Measurements from ENCODE around the gene CNN2.
"Not testable (repeated sequence)": the region's sequence is repeated elsewhere in the genome, so short reads cannot be mapped to it uniquely, and the experiment has no call there.

Gene CNN2

GRCh38 chr19:1010586-1011510, 15.6 kb upstream of the CNN2 start:
- DNase-seq (ENCODE audit: low spot score) = no peak

DNA sequence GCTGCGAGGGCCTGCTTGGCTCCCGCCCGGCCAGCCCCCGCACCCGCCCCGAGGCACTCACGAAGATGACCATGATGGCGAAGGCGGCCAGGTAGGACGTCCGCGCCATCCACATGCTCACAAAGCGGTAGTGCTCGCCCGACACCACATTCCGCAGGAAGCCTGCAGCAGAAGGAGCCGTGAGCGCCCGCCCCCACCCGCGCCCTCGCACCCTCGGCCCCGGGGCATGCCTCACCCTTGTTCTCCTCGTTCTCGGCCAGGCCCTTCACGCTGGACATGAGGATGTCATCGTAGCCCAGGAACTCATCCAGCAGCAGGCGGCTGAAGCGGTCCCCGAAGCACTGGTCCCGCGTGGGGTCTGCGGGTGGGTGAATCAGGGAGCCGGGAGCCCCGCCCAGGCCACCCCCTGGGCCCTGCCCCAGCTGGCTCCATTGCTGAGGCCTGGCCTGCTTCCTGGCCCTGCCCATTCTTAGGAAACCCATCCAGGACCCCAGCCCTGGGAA, 14.5 kb upstream of the CNN2 start:
- DNase-seq (ENCODE audit: low spot score) = no peak

DNA sequence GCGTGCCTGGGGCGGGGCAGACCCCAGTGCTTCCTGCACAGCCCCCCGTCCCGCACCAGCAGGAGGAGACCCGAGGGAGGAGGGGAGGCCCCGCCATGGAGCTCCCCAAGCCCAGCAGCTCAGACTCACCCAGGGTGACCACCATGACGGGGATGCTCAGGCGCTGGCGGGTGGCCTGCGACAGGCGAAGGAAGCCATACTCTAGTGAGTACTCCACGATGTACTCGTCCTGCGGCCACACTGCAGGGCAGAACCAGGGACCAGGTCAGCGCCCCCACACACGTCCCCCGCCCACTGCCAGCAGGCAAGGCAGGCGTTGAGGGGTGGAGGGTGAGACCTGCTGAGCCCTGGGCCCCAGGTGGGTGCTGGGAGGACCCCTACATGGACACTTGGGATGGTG, 14.1 kb upstream of the CNN2 start:
- no peak for DNase-seq (ENCODE audit: low spot score)

GRCh38 chr19:1013218-1013617, 13.2 kb upstream of the CNN2 start:
- DNase-seq (ENCODE audit: low spot score) = no peak

DNA sequence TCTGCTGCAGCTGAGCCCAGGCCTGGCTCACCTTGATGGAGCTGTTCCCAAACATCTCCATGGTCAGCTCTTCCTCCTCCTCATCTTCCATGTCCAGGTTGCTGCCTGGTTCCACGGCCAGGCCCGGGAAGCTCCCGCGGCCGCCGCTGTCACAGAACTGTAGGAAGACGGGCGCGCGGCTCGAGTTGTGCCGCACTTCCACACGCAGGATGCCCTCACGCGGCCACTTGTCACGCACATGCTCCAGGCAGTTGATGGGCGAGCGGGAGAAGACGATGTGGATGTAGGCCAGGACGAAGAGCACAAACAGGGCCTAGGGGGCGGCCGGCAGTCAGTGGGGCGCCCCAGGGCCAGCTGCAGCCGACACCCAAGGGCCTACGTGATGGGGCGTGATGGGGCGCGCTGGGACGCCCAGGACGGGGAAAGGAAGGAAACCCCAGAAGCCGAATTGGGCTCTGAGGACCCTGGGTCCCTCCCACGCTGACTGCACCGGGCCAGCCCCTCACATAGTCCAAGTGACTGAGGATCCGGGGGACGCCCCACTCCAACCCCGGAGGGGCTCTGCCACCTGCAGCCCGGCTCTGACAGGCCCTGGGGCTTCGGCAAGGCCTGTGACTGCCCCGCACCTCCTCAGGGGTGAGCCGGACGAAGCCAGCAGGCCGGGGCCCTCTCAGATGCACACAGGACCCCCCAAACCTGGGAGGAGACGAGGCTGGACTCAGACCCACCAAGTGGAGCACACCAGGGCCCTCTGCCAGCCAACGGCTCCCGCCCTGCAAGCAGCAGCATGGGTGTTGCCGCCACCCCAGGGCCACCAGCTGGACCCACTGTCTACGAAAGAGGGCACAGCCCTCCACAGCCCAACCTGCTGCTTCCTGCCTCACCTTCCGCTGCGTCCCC, 12.0 kb upstream of the CNN2 start:
- DNase-seq (ENCODE audit: low spot score) = no peak

DNA sequence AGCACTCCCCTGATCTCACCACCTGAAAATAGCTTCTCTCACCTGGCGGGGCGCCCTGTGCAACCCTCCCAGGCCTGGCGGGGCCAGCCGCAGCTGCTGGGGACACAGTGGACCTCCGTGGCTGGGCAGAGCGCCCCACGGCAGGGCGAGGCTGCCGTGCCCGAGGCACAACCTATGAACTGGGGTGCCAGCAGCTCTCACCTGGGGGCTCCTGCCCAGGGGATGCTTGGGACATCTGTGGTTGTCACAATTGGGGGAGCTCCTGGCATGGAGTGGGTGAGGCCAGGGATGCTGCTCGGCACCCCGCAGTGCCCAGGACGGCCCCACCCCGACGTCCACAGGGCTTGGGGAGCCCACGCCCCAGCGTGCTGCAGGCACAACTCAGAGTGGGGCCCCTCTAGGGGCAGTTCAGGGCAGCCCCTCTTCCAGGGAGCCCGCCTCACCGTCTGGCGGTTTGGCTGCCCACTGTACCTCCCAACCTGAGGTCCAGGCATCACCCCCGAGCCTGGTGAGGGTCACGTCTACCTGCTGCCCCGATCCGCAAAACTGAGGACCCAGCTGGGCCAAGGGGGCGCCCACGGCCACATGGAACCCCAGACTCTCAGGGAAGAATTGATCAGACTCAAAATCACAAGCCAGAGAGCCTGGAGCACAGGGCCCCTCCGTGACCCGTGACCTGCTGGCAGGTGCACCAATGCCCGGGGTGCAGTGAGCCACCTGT, 11.2 kb upstream of the CNN2 start:
- DNase-seq (ENCODE audit: low spot score) = no peak

DNA sequence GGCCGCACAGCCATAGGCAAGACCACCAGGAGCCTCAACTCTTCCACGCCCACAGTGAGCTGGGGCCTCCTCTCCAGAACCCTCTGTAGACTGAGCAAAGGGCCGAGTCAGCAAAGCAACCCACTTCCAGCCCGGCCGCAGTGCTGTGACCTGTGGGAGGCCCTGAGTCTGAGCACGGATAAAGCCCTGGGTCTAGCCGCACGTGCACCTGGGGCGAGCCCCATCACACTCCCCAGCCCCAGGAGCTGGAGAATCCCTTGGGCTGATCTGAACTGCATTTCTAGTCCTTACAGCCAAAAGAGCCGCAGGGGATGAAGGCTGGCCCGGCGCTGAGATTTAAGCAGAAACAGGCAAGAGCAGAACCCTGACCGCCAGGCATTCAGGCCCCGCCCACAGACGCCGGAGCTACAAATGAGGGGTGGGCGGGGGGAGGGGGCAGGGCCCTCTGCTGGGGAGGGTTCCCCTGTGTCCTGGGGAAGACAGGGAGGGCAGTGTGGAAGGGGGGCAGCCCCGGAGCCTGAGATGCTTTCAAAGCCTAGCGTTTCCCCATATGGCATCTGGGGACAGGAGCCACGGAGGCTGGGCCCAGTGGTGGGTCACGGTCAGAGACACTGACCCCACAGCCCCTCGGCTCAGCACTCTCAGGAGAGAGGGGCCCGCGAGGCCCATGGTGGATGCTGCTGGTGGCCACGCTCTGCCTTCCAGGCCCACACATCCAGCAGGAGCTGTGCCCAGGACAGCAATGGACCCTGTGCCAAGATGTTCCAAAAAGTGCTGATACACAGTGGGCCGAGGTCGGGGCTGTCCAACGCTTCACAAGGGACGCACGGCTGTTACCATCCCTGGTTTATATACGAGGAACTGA, 10.4 kb upstream of the CNN2 start:
- no peak for DNase-seq (ENCODE audit: low spot score)

DNA sequence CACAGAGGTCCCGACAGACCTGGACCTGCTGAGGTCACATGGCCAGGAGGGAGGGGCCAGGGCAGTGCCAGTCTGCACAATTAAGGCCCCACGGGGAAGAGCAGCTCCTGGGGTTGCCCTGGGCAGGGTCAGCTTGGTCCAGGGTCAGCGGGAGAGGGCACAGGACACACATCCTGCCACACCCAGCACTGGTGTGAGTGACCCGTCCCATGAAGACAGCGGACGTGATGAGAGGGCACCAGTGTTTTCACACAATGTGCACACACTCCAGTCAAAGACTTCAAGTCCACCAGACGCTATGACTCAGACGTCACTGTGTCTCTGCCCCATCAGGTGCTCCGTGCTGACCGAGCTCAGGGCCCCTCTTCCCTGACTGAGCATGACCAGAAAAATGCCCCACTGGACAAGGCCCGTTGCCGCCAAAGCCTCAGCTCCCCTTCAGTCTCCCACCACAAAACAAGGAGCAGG, 9.7 kb upstream of the CNN2 start:
- DNase-seq (ENCODE audit: low spot score) = no peak

GRCh38 chr19:1017115-1017905, 9.1 kb upstream of the CNN2 start:
- DNase-seq (ENCODE audit: low spot score) = no peak

GRCh38 chr19:1017906-1018305, 8.5 kb upstream of the CNN2 start:
- no peak for DNase-seq (ENCODE audit: low spot score)

DNA sequence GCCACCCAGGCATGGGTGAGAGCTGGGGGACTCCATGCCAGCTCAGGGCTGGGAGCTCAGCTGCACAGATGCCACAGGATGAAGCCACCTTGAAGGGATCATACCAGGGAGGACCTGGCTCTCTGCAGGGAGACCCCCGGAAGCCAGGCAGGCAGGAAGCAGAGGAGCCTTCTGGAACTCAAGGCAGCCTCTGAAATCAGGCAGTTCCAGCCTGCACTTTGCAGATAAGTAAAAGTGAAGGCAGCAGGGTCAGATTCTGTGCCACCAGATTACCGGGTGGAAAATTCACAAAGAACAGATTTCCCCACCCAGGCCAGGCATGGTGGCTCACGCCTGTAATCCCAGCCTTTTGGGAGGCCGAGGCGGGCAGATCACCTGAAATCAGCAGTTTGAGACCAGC, 8.0 kb upstream of the CNN2 start:
- no peak for DNase-seq (ENCODE audit: low spot score)

DNA sequence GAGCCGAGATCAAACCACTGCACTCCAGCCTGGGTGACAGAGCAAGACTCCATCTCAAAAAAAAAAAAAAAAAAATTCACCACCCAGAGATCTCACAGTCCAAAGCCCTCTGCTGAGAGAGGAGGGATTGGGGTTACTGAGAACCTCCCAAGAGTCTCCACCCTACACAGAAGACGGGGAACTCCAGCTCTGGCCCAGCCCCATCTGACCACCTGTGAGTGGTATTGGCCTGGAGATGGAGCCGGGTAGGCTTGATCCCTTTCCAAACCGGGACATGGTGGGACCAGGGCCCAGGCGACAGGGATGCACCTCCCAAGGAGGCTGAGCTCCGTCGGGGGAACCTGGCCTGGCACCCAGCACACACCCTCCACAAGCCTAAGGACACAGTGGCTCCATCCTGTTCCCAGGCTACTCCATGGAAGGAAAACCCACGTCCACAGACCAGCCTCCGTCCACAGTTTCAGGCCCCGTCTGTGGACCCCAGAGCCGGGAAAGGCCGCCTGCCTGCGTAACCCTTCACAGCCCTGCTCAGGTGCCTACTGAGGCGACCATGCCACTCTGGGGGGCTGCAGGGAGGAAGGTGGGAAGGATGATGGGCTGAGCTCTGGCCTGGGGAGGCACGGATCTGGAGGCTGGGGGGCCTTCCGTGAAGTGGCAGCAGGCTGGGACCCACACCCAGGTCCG, 7.3 kb upstream of the CNN2 start:
- DNase-seq (ENCODE audit: low spot score) = no peak

DNA sequence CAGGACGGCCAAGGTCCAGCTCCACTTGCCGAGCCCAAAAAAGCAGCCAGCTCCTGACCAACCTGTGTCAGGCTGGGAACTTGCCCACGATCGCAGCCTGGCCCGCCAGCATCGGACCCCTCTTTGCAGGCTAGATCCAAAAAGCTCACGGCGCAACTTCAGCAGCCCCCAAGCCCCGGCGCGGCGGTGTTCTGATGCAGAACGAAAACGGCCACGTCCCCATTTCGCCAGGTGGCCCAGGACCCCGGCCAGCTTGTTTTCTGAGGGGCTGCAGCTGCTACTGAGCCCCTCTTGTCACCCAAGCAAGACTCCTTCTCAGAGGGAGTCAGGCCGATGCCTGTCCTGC, 6.8 kb upstream of the CNN2 start:
- DNase-seq (ENCODE audit: low spot score) = no peak

GRCh38 chr19:1019980-1020867, 6.2 kb upstream of the CNN2 start:
- no peak for DNase-seq (ENCODE audit: low spot score)

DNA sequence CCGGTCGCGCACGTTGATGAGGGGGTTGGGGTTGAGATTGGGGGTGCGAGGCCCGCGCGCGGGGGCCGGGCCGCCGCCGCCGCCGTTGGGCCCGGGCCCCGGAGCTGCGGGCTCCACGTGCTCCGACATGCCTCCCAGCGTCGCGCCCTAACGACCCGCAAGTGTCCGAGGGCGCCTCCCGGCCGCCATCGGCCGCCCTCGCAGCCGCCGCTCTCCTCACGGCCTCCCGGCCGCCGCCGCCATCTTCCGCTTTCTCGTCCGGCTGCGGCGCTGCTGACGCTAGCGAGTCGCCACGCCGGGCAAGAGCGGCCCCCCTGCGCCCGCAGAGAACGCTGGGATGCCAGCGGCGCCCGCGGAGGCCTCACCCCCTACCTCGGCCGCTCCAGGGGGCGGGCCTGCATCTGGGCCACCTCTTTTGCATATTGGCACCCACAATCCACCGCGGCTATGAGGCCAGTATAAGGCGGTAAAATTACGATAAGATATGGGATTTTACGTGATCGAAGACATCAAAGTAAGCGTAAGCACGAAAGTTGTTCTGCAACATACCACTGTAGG, 5.5 kb upstream of the CNN2 start, which contains the start of gene TMEM259:
Gene TMEM259, minus strand, starts transcription at position 256 of the 558 bp plus-strand sequence. Its CDS starts 127 bp downstream, at position 129.
- peak; percentile 97 for DNase-seq (ENCODE audit: low spot score)

DNA sequence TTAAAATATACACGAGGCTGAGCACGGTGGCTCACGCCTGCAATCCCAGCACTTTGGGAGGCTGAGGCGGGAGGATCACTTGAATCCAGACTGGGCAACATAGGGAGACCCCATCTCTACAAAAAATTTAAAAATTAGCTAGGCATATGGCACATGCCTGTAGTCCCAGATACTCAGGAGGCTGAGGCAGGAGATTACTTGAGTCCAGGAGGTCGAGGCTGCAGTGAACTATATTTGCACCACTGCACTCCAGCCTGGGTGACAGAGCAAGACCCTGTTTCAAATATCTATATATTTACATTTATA, 2.6 kb upstream of the CNN2 start:
- not testable (repeated sequence) for DNase-seq (ENCODE audit: low spot score)

- not testable (repeated sequence) for DNase-seq (ENCODE audit: low spot score)
Measured at GRCh38 chr19:1025080-1025479, 1.3 kb upstream of the CNN2 start.

Measured in COLO829 (cell line).